ENCODE data around the gene MS4A15.
"Not testable (repeated sequence)": the region's sequence is repeated elsewhere in the genome, so short reads cannot be mapped to it uniquely, and the experiment has no call there.

MS4A15 gene

GRCh38 chr11:60801194-60801593, 44.5 kb downstream of the MS4A15 start:
- DNase-seq (ENCODE audit: low read depth in 1 of 2, low spot score in 1 of 2), result no peak

GRCh38 chr11:60803273-60803936, 46.7 kb downstream of the MS4A15 start:
- DNase-seq (ENCODE audit: low read depth in 1 of 2, low spot score in 1 of 2), result no peak

- DNase-seq (ENCODE audit: low read depth in 1 of 2, low spot score in 1 of 2), result no peak
These were observed 52.6 kb downstream of the MS4A15 start for GRCh38 chr11:60809249-60809648.

- no peak for DNase-seq (ENCODE audit: low read depth in 1 of 2, low spot score in 1 of 2)
These were observed 53.0 kb downstream of the MS4A15 start for GRCh38 chr11:60809691-60810090.

GRCh38 chr11:60810151-60810550, 53.5 kb downstream of the MS4A15 start:
- no peak for DNase-seq (ENCODE audit: low read depth in 1 of 2, low spot score in 1 of 2)

GRCh38 chr11:60810569-60810968, 53.9 kb downstream of the MS4A15 start:
- DNase-seq (ENCODE audit: low read depth in 1 of 2, low spot score in 1 of 2), result no peak

GRCh38 chr11:60813324-60813723, 56.7 kb downstream of the MS4A15 start:
- no peak for DNase-seq (ENCODE audit: low read depth in 1 of 2, low spot score in 1 of 2)

GRCh38 chr11:60814112-60814511, 57.4 kb downstream of the MS4A15 start:
- DNase-seq (ENCODE audit: low read depth in 1 of 2, low spot score in 1 of 2), result no peak

- DNase-seq (ENCODE audit: low read depth in 1 of 2, low spot score in 1 of 2), result no peak
These were observed 60.0 kb downstream of the MS4A15 start for GRCh38 chr11:60816590-60817157.

GRCh38 chr11:60818057-60818456, 61.4 kb downstream of the MS4A15 start:
- no peak for DNase-seq (ENCODE audit: low read depth in 1 of 2, low spot score in 1 of 2)

- no peak for DNase-seq (ENCODE audit: low read depth in 1 of 2, low spot score in 1 of 2)
These were observed 65.3 kb downstream of the MS4A15 start for GRCh38 chr11:60821827-60822599.

- DNase-seq (ENCODE audit: low read depth in 1 of 2, low spot score in 1 of 2), result not testable (repeated sequence)
These were observed 67.2 kb downstream of the MS4A15 start for GRCh38 chr11:60823745-60824306.

- DNase-seq (ENCODE audit: low read depth in 1 of 2, low spot score in 1 of 2), result no peak
These were observed 68.5 kb downstream of the MS4A15 start for GRCh38 chr11:60825118-60825517.

- DNase-seq (ENCODE audit: low read depth in 1 of 2, low spot score in 1 of 2), result no peak
These were observed 69.1 kb downstream of the MS4A15 start for GRCh38 chr11:60825790-60826189.

All from stimulated activated CD4-positive, alpha-beta T cell treated with anti-CD3 and anti-CD28 coated beads, Interleukin-15, amount 100 ng/mL, for 1 hour (primary cell).